ENCODE results near the gene PCDHGB2.
A peak's percentile ranks its signal among the peaks of the same experiment; 100 is the strongest.
"Not testable (repeated sequence)": the region's sequence is repeated elsewhere in the genome, so short reads cannot be mapped to it uniquely, and the experiment has no call there.

PCDHGB2 gene

GRCh38 chr5:141384471-141385267, 24.9 kb downstream of the PCDHGB2 start:
- DNase-seq (ENCODE audit: low read depth in 2 of 2) = no peak

GRCh38 chr5:141387557-141388311, 27.9 kb downstream of the PCDHGB2 start, which contains the start of gene PCDHGB4:
TSS of gene PCDHGB4 (plus strand) at chr5:141387698. CDS start at chr5:141387885, 187 bp downstream.
- not testable (repeated sequence) for DNase-seq (ENCODE audit: low read depth in 2 of 2)

GRCh38 chr5:141388661-141389060, 28.9 kb downstream of the PCDHGB2 start:
- no peak for DNase-seq (ENCODE audit: low read depth in 2 of 2)

DNA sequence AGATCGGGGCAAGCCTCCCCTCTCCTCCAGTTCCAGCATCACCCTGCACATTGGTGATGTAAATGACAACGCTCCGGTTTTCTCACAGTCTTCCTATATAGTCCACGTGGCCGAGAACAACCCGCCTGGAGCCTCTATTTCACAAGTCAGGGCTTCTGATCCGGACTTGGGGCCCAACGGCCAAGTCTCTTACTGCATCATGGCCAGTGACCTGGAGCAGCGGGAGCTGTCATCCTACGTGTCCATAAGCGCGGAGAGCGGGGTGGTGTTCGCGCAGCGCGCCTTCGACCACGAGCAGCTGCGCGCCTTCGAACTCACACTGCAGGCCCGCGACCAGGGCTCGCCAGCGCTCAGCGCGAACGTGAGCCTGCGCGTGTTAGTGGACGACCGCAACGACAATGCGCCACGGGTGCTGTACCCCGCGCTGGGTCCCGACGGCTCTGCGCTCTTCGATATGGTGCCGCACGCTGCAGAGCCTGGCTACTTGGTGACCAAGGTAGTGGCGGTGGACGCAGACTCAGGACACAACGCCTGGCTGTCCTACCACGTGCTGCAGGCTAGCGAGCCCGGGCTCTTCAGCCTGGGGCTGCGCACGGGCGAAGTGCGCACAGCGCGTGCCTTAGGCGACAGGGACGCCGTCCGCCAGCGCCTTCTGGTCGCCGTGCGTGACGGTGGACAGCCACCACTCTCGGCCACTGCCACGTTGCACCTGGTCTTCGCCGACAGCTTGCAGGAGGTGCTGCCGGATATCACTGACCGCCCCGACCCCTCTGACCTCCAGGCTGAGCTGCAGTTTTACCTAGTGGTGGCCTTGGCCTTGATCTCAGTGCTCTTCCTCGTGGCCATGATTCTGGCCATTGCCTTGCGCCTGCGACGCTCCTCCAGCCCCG, 29.6 kb downstream of the PCDHGB2 start:
- DNase-seq (ENCODE audit: low read depth in 2 of 2) = no peak

DNA sequence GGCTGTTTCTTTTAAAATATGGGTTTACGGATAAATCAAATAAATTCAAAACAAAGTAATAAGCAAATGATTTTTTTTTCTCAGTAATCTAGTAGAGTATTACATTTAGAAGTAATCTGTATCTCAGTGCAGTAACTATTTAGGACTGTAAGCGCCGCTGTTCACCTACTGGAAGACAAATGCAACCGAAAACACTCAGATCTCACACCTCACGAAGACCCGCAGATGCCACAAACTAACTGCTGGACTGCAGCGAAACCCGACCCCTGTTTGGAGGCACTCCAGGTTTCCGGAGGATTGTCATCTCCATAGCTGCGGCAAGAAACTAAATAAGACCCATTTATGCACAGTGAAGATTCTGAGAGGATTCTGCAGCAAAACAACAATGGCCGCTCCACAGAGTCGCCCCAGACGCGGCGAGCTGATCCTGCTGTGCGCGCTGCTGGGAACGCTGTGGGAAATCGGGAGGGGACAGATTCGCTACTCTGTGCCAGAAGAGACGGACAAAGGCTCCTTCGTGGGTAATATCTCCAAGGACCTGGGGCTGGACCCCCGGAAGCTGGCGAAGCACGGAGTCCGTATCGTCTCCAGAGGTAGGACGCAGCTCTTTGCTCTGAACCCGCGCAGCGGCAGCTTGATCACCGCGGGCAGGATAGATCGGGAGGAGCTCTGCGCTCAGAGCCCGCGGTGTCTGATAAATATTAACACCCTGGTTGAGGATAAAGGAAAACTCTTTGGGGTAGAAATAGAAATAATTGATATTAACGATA, 32.8 kb downstream of the PCDHGB2 start, which contains the start of gene PCDHGA8:
TSS of gene PCDHGA8 (plus strand) at position 205 of the 770 bp plus-strand sequence. CDS start at position 386, 181 bp downstream.
- DNase-seq (ENCODE audit: low read depth in 2 of 2) = no peak

DNA sequence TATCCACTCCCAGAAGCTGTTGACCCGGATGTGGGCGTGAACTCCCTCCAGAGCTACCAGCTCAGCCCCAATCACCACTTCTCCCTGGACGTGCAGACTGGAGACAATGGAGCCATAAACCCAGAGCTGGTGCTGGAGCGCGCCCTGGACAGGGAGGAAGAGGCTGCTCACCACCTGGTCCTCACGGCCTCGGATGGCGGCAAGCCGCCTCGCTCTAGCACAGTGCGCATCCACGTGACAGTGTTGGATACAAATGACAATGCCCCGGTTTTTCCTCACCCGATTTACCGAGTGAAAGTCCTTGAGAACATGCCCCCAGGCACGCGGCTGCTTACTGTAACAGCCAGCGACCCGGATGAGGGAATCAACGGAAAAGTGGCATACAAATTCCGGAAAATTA, 33.5 kb downstream of the PCDHGB2 start:
- no peak for DNase-seq (ENCODE audit: low read depth in 2 of 2)

- not testable (repeated sequence) for DNase-seq (ENCODE audit: low read depth in 2 of 2)
These were observed 34.8 kb downstream of the PCDHGB2 start for GRCh38 chr5:141394401-141395187.

DNA sequence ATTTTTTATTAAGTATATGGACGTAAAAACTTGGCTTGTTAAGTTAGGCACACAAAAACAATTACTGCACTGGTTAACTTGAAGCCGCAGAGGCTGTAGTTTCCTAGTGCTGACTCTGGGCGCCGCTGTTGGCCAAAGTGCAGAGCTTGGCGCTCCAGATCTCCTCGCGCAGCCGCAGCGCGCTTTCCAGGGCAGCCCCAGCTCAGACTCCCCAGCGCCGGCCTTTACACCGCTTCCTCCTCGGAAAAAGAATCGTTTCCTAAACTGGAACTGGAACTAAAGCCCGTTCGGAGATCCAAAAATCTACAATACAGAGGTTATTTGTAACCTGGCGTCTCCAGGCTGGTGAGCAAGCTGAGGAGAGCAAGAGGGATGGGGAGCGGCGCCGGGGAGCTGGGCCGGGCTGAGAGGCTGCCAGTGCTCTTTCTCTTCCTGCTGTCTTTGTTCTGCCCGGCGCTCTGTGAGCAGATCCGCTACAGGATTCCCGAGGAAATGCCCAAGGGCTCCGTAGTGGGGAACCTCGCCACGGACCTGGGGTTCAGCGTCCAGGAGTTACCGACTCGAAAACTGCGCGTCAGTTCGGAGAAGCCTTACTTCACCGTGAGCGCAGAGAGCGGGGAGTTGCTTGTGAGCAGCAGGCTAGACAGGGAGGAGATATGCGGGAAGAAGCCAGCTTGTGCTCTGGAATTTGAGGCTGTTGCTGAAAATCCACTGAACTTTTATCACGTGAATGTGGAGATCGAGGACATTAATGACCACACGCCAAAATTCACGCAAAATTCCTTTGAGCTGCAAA, 38.2 kb downstream of the PCDHGB2 start, which contains the start of gene PCDHGB5:
TSS of gene PCDHGB5 (plus strand) at position 192 of the 796 bp plus-strand sequence. CDS start at position 373, 181 bp downstream.
- DNase-seq (ENCODE audit: low read depth in 2 of 2) = peak in 1 of 2 donors; percentile 34

- no peak for DNase-seq (ENCODE audit: low read depth in 2 of 2)
These were observed 38.8 kb downstream of the PCDHGB2 start for GRCh38 chr5:141398608-141399007.

DNA sequence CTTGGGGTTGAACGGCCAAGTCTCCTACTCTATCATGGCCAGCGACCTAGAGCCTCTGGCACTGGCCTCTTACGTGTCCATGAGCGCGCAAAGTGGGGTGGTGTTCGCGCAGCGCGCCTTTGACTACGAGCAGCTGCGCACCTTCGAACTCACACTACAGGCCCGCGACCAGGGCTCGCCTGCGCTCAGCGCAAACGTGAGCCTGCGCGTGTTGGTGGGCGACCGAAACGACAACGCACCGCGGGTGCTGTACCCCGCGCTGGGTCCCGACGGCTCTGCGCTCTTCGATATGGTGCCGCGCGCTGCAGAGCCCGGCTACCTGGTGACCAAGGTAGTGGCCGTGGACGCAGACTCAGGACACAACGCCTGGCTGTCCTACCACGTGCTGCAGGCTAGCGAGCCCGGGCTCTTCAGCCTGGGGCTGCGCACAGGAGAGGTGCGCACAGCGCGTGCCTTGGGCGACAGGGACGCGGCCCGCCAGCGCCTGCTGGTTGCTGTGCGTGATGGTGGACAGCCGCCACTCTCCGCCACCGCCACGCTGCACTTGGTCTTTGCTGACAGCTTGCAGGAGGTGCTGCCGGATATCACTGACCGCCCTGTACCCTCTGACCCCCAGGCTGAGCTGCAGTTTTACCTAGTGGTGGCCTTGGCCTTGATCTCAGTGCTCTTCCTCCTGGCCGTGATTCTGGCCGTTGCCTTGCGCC, 39.9 kb downstream of the PCDHGB2 start:
- DNase-seq (ENCODE audit: low read depth in 2 of 2) = no peak

DNA sequence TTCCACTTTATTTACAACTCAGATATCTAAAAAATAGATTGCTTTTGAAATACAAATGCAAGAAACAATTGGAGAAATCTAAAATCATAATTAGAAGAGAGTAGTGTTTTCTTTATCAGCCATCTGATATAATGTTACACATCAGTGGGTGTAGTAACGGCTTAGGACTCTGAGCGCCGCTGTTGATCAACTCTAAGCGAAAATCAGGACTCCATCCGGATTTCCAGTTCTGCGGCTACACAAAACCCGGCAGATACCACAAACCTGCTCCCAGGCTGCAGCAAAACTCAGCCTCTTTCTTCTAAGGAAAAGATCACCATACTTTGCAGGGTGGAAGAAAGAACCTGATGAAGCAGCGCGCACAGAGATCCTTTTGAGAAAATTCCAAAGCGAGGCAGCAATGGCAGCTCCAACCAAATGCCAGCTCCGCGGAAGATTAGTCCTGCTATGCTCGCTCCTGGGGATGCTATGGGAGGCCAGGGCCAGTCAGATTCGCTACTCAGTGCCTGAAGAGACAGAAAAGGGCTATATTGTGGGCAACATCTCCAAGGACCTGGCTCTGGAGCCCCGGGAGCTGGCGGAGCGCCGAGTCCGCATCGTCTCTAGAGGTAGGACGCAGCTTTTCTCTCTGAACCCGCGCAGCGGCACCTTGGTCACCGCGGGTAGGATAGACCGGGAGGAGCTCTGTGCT, 42.9 kb downstream of the PCDHGB2 start, which contains the start of gene PCDHGA9:
TSS of gene PCDHGA9 (plus strand) at position 226 of the 691 bp plus-strand sequence. CDS start at position 401, 175 bp downstream.
- DNase-seq (ENCODE audit: low read depth in 2 of 2) = no peak

DNA sequence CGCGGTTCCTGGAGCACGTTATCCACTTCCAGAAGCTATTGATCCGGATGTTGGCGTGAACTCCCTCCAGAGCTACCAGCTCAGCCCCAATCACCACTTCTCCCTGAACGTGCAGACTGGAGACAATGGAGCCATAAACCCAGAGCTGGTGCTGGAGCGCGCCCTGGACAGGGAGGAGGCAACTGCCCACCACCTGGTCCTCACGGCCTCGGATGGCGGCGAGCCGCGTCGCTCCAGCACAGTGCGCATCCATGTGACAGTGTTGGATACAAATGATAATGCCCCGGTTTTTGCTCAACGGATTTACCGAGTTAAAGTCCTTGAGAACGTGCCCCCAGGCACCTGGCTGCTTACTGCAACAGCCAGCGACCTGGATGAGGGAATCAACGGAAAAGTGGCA, 43.6 kb downstream of the PCDHGB2 start:
- DNase-seq (ENCODE audit: low read depth in 2 of 2) = no peak

DNA sequence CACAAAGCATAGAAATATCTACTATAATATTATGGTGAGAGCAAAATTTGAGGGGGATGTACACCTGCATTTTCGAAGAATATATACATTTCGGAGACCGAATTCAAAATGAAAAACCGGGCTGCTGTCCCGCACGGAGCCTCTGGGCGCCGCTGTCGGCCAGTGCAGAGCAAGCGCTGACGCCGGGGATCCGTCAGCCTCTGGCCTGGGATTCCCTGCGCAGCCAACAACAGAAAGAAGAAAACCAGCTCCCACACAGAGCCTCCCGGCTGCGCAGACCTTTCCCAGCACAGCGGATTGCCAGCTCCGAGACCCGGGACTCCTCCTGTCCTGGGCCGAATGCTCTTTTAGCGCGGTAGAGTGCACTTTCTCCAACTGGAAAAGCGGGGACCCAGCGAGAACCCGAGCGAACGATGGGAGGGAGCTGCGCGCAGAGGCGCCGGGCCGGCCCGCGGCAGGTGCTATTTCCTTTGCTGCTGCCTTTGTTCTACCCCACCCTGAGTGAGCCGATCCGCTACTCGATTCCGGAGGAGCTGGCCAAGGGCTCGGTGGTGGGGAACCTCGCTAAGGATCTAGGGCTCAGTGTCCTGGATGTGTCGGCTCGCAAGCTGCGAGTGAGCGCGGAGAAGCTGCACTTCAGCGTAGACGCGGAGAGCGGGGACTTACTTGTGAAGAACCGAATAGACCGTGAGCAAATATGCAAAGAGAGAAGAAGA, 48.2 kb downstream of the PCDHGB2 start, which contains the start of gene PCDHGB6:
TSS of gene PCDHGB6 (plus strand) at position 232 of the 716 bp plus-strand sequence. CDS start at position 414, 182 bp downstream.
- not testable (repeated sequence) for DNase-seq (ENCODE audit: low read depth in 2 of 2)

DNA sequence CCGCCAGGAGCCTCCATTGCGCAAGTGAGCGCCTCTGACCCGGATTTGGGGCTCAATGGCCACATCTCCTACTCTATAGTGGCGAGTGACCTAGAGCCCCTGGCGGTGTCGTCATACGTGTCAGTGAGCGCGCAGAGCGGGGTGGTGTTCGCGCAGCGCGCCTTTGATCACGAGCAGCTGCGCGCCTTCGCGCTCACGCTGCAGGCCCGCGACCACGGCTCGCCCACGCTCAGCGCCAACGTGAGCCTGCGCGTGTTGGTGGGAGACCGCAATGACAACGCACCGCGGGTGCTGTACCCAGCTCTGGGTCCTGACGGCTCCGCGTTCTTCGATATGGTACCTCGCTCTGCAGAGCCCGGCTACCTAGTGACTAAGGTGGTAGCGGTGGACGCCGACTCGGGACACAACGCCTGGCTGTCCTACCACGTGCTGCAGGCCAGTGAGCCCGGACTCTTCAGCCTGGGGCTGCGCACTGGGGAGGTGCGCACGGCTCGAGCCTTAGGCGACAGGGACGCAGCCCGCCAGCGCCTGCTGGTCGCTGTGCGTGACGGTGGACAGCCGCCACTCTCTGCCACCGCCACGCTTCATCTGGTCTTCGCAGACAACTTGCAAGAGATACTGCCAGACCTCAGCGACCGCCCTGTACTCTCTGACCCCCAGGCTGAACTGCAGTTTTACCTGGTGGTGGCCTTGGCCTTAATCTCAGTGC, 50.0 kb downstream of the PCDHGB2 start:
- no peak for DNase-seq (ENCODE audit: low read depth in 2 of 2)

- DNase-seq (ENCODE audit: low read depth in 2 of 2) = no peak
These were observed 51.8 kb downstream of the PCDHGB2 start for GRCh38 chr5:141411575-141411974.

Measured in activated CD4-positive, alpha-beta T cell treated with anti-CD3 and anti-CD28 coated beads for 24 hours (primary cell).